ENCODE data around the gene FAM222A.

GRCh38 chr12:109767991-109768900 is 54.6 kb downstream of the FAM222A start:
- TF ChIP-seq CTCF (IDR thresholded peaks at IDR 0.05; ENCODE audit: low read depth, low read length) (no peak), EZH2phosphoT487 (IDR thresholded peaks at IDR 0.05; ENCODE audit: low read depth) (no peak)

All from OCI-LY3 (cell line).